Measurements from ENCODE around the gene FGFR3. TPM values are rescaled to one million over a fixed set of nuclear protein-coding genes. Genes with fewer than 3 reads are reported as not detected.

Gene FGFR3
- total and polyA plus RNA-seq, 2 of the 4 experiments (the other 2 are of a cell fraction), result 0.18 to 0.67 TPM

DNA sequence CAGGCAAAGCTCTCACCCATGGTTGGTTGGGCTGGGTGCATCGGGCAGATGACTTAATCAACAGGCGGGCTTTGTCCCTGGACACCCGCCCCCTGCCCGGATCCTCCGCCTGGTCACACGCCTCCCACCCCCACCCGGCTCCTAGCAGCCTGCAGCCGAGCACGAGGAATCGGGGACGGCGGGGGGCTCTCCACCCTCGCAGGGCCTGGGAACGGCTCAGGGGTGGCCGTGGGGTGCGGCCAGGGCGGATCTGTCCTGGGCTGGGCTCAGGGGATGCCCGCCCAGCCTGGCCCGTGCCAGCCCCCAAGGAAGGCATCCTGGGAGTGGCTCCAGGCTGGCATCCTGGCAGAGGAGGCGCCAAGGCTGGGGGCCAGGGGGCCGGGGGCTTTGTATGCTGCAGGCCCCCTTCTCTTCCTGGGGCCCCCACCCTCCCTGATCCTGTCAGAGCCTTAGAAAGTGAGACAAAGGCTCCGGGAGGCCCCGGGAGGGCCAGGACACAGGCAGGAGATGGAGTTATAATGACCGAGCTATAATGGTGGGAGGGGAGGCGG lies 32.5 kb upstream of the FGFR3 start:
- no TSS peak for BruUV-seq (replicated peaks)
- Histone ChIP-seq H2AFZ (replicated peaks; ENCODE audit: low read length, poor library complexity) (no peak overlapping the region), H3K4me3 (ENCODE audit: insufficient read depth, low read depth, low read length) (no peak overlapping the region), H3K4me1 (ENCODE audit: control insufficient read depth, insufficient read depth, low read length) (peaks cover 4% of the 10 kb centered on the region; the same call in 1 of the 2 replicates), H3K4ac (ENCODE audit: low read depth, low read length) (no peak overlapping the region), H3K18ac (ENCODE audit: low read depth, low read length) (no peak overlapping the region), H2AK5ac (ENCODE audit: low read depth, low read length) (no peak overlapping the region), H2BK20ac (ENCODE audit: low read depth, low read length) (no peak overlapping the region), H3K14ac (replicated peaks; ENCODE audit: low read depth, low read length) (no peak overlapping the region), H3K4me2 (ENCODE audit: low read depth, low read length) (no peak overlapping the region), H3K9ac (ENCODE audit: low read depth, low read length) (no peak overlapping the region), H3K79me1 (ENCODE audit: low read depth in 1 of 2, low read length in 2 of 2) (no peaks in the 10 kb centered on the region), H3K9me1 (ENCODE audit: insufficient read depth, low read length) (no peaks in the 10 kb centered on the region), H2BK120ac (ENCODE audit: low read depth, low read length) (no peak overlapping the region), H4K5ac (ENCODE audit: low read depth, low read length) (no peak overlapping the region), H3K36me3 (ENCODE audit: control insufficient read depth, insufficient read depth, low read length) (no peaks in the 10 kb centered on the region), H3K27ac (ENCODE audit: insufficient read depth, low read length) (no peak overlapping the region), H4K20me1 (ENCODE audit: insufficient read depth, low read length) (no peaks in the 10 kb centered on the region), H4K8ac (ENCODE audit: low read depth in 2 of 2, low read length in 2 of 2) (no peak overlapping the region), H3K23ac (ENCODE audit: low read depth, low read length) (no peak overlapping the region), H3K9me3 (ENCODE audit: control insufficient read depth, insufficient read depth, low read length) (no peaks in the 10 kb centered on the region), H2BK15ac (ENCODE audit: low read depth, low read length) (no peak overlapping the region), H4K91ac (ENCODE audit: insufficient read depth, low read depth, low read length) (no peak overlapping the region), H2BK5ac (ENCODE audit: low read depth, low read length, poor library complexity, severe bottlenecking) (no peak overlapping the region), H3K56ac (ENCODE audit: extremely low read depth, insufficient read depth, low read length) (no peak overlapping the region), H2AK9ac (replicated peaks; ENCODE audit: low read depth, low read length, poor library complexity) (no peak overlapping the region), H3K27me3 (ENCODE audit: control insufficient read depth, insufficient read depth, low read length) (no peaks in the 10 kb centered on the region; the same call in 1 of the 2 replicates)
- TF ChIP-seq POLR2A (IDR thresholded peaks at IDR 0.05; ENCODE audit: low read depth, low read length) (no peak), SMC3 (IDR thresholded peaks at IDR 0.05; ENCODE audit: low read depth, low read length) (no peak), MAFK (IDR thresholded peaks at IDR 0.05; ENCODE audit: low read depth, low read length) (no peak), NFE2L2 (IDR thresholded peaks at IDR 0.05; ENCODE audit: low read depth, low read length) (no peak)
- TF ChIP-seq, protein P1, sequence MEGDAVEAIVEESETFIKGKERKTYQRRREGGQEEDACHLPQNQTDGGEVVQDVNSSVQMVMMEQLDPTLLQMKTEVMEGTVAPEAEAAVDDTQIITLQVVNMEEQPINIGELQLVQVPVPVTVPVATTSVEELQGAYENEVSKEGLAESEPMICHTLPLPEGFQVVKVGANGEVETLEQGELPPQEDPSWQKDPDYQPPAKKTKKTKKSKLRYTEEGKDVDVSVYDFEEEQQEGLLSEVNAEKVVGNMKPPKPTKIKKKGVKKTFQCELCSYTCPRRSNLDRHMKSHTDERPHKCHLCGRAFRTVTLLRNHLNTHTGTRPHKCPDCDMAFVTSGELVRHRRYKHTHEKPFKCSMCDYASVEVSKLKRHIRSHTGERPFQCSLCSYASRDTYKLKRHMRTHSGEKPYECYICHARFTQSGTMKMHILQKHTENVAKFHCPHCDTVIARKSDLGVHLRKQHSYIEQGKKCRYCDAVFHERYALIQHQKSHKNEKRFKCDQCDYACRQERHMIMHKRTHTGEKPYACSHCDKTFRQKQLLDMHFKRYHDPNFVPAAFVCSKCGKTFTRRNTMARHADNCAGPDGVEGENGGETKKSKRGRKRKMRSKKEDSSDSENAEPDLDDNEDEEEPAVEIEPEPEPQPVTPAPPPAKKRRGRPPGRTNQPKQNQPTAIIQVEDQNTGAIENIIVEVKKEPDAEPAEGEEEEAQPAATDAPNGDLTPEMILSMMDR (conservative IDR thresholded peaks at IDR 0.05; ENCODE audit: low read depth, low read length), result no peak
- CTCF ChIA-PET, result no interaction called here
- intact Hi-C loops (cut with micrococcal nuclease), result no loop called here
- ATAC-seq (ENCODE audit: low read depth) (no peak), DNase-seq (no peak)
- dilution Hi-C loops (cut with HindIII; ENCODE audit: low sequenced_read_pairs, unreplicated experiment), result no loop called here
- in situ Hi-C loops (cut with MboI; ENCODE audit: low sequenced_read_pairs), result no loop called here
- POLR2A ChIA-PET (ENCODE audit: unreplicated experiment), result no interaction called here
- WGBS, 2 experiments (ENCODE audit: extremely low coverage in 2 of 2, insufficient read length in 1 of 2), result 37% methylated on average over 18 of the region's 25 CpGs; no CpG with 5 or more reads in 1 of the 2 experiments
